ENCODE results near the gene CBX5.
"Not testable (repeated sequence)": the region's sequence is repeated elsewhere in the genome, so short reads cannot be mapped to it uniquely, and the experiment has no call there.

Gene CBX5

GRCh38 chr12:54294152-54294952, 14.4 kb upstream of the CBX5 start:
- DNase-seq: peak; percentile 46 to 55

GRCh38 chr12:54292931-54293241, 13.0 kb upstream of the CBX5 start:
- DNase-seq: no peak

- DNase-seq: no peak
Measured at GRCh38 chr12:54292083-54292930, 12.4 kb upstream of the CBX5 start.

- DNase-seq: no peak
Measured at GRCh38 chr12:54287261-54288157, 7.6 kb upstream of the CBX5 start.

- DNase-seq: no peak
Measured at GRCh38 chr12:54286042-54287030, 6.4 kb upstream of the CBX5 start.

- no peak for DNase-seq
Measured at GRCh38 chr12:54285150-54286041, 5.5 kb upstream of the CBX5 start.

GRCh38 chr12:54284070-54284780, 4.3 kb upstream of the CBX5 start:
- not testable (repeated sequence) for DNase-seq

- no peak for DNase-seq
Measured at GRCh38 chr12:54282949-54283593, 3.1 kb upstream of the CBX5 start.

GRCh38 chr12:54281694-54282093, 1.8 kb upstream of the CBX5 start:
- not testable (repeated sequence) for DNase-seq

GRCh38 chr12:54281261-54281638, 1.3 kb upstream of the CBX5 start:
- not testable (repeated sequence) for DNase-seq

GRCh38 chr12:54280468-54281260, 742 bp upstream of the CBX5 start, which contains the start of gene HNRNPA1:
HNRNPA1 (plus strand) TSS chr12:54280726; CDS start chr12:54280808, 82 bp downstream.
- peak; percentile 99 for DNase-seq

GRCh38 chr12:54279227-54279631, 693 bp downstream of the CBX5 start:
- DNase-seq: no peak

GRCh38 chr12:54277823-54278276, 2.1 kb downstream of the CBX5 start:
- DNase-seq: peak; percentile 45 to 56

- DNase-seq: no peak
Measured at GRCh38 chr12:54276368-54276767, 3.6 kb downstream of the CBX5 start.

- DNase-seq: no peak
Measured at GRCh38 chr12:54273981-54274380, 5.9 kb downstream of the CBX5 start.

- DNase-seq: no peak
Measured at GRCh38 chr12:54272214-54272613, 7.7 kb downstream of the CBX5 start.

- no peak for DNase-seq
Measured at GRCh38 chr12:54270345-54270744, 9.6 kb downstream of the CBX5 start.

GRCh38 chr12:54266852-54267251, 13.1 kb downstream of the CBX5 start:
- no peak for DNase-seq

Data from AML-193 (cell line).